Measurements from ENCODE around the gene THUMPD3. TPM values are rescaled to one million over a fixed set of nuclear protein-coding genes. Genes with fewer than 3 reads are reported as not detected.

The THUMPD3 gene
- total RNA-seq = 67.3 TPM

GRCh38 chr3:9362731-9363530 is at the start of gene THUMPD3:
Gene THUMPD3, plus strand, starts transcription at chr3:9363054. Its CDS starts 2,015 bp downstream, at chr3:9365069.

GRCh38 chr3:9397332-9397905 is 34.6 kb downstream of the THUMPD3 start, which contains the start of gene SETD5:
Gene SETD5, plus strand, starts transcription at chr3:9397615. Its CDS starts 31,324 bp downstream, at chr3:9428939.

Other genes starting within 250 kb of the THUMPD3 start
- gene SRGAP3, start 113.4 kb upstream of the THUMPD3 start, total RNA-seq = 209 TPM
- 113 TPM for gene SETD5, start 34.6 kb downstream of the THUMPD3 start, total RNA-seq
- gene LHFPL4, start 190.8 kb downstream of the THUMPD3 start, total RNA-seq = 47.6 TPM